ENCODE measurements around the gene AJAP1. TPM values are rescaled to one million over a fixed set of nuclear protein-coding genes. Genes with fewer than 3 reads are reported as not detected.
"Not testable (repeated sequence)": the region's sequence is repeated elsewhere in the genome, so short reads cannot be mapped to it uniquely, and the experiment has no call there.

AJAP1 gene
- total RNA-seq, 2 experiments from 2014 or later: not detected

GRCh38 chr1:4656533-4657140 is 2.2 kb downstream of the AJAP1 start:
- ChIA-PET CTCF (no interaction called here), POLR2A (no interaction called here)

- ChIA-PET POLR2A (no interaction called here), CTCF (no interaction called here)
Measured at GRCh38 chr1:4657244-4657789, 2.9 kb downstream of the AJAP1 start.

GRCh38 chr1:4657960-4658541 is 3.6 kb downstream of the AJAP1 start:
- ChIA-PET CTCF (no interaction called here), POLR2A (no interaction called here)

GRCh38 chr1:4658643-4659628 is 4.5 kb downstream of the AJAP1 start:
- POLR2A ChIA-PET: no interaction called here
- CTCF ChIA-PET: no interaction called here

GRCh38 chr1:4660917-4661594 is 6.6 kb downstream of the AJAP1 start:
- POLR2A ChIA-PET: no interaction called here
- CTCF ChIA-PET: no interaction called here

- CTCF ChIA-PET: no interaction called here
- POLR2A ChIA-PET: no interaction called here
Measured at GRCh38 chr1:4661595-4661917, 7.1 kb downstream of the AJAP1 start.

GRCh38 chr1:4662168-4662567 is 7.8 kb downstream of the AJAP1 start:
- ChIA-PET POLR2A (no interaction called here), CTCF (no interaction called here)

GRCh38 chr1:4662723-4663122 is 8.3 kb downstream of the AJAP1 start:
- ChIA-PET CTCF (no interaction called here), POLR2A (no interaction called here)

- ChIA-PET POLR2A (no interaction called here), CTCF (no interaction called here)
Measured at GRCh38 chr1:4664095-4664494, 9.7 kb downstream of the AJAP1 start.

- ChIA-PET CTCF (no interaction called here), POLR2A (no interaction called here)
Measured at GRCh38 chr1:4664606-4665005, 10.2 kb downstream of the AJAP1 start.

- POLR2A ChIA-PET: no interaction called here
- CTCF ChIA-PET: no interaction called here
Measured at GRCh38 chr1:4665456-4665855, 11.0 kb downstream of the AJAP1 start.

- CTCF ChIA-PET: not testable (repeated sequence)
Measured at GRCh38 chr1:4666683-4667082, 12.3 kb downstream of the AJAP1 start.

GRCh38 chr1:4668743-4669700 is 14.6 kb downstream of the AJAP1 start:
- ChIA-PET CTCF (no interaction called here), POLR2A (no interaction called here)

More at GRCh38 chr1:4666683-4667082, 12.3 kb downstream of the AJAP1 start:
- POLR2A ChIA-PET: not testable (repeated sequence)

- CTCF ChIA-PET: no interaction called here
- POLR2A ChIA-PET: no interaction called here
Measured at GRCh38 chr1:4670265-4670664, 15.9 kb downstream of the AJAP1 start.

- ChIA-PET CTCF (no interaction called here), POLR2A (no interaction called here)
Measured at GRCh38 chr1:4671828-4672227, 17.4 kb downstream of the AJAP1 start.

GRCh38 chr1:4673494-4673893 is 19.1 kb downstream of the AJAP1 start:
- POLR2A ChIA-PET: no interaction called here
- CTCF ChIA-PET: interaction anchor here (0.6 kb wide), 1 partner anchor 420 kb away, joined by 3 read pairs; no protein-coding TSS in a partner anchor

- POLR2A ChIA-PET: no interaction called here
Measured at GRCh38 chr1:4674117-4674516, 19.7 kb downstream of the AJAP1 start.

GRCh38 chr1:4674676-4675075 is 20.3 kb downstream of the AJAP1 start:
- CTCF ChIA-PET: no interaction called here

More at GRCh38 chr1:4674117-4674516, 19.7 kb downstream of the AJAP1 start:
- CTCF ChIA-PET: interaction anchor here (0.7 kb wide), 1 partner anchor 17 kb away, joined by 4 read pairs; no protein-coding TSS in a partner anchor

GRCh38 chr1:4675454-4676186 is 21.2 kb downstream of the AJAP1 start:
- ChIA-PET POLR2A (no interaction called here), CTCF (no interaction called here)

More at GRCh38 chr1:4674676-4675075, 20.3 kb downstream of the AJAP1 start:
- POLR2A ChIA-PET: no interaction called here

Measured in activated CD8-positive, alpha-beta memory T cell treated with anti-CD3 and anti-CD28 coated beads for 36 hours (primary cell).